HG02623 (cell line): ENCODE data around the gene MOV10.

Source experiments
- ATAC-seq: cut with Tn5 transposase; IDR thresholded peaks from one replicate; pipeline ENCODE4 v1.9.1; 2021; ENCODE audit warnings: moderate library complexity; ENCODE audit not compliant: unreplicated experiment

The MOV10 gene

DNA sequence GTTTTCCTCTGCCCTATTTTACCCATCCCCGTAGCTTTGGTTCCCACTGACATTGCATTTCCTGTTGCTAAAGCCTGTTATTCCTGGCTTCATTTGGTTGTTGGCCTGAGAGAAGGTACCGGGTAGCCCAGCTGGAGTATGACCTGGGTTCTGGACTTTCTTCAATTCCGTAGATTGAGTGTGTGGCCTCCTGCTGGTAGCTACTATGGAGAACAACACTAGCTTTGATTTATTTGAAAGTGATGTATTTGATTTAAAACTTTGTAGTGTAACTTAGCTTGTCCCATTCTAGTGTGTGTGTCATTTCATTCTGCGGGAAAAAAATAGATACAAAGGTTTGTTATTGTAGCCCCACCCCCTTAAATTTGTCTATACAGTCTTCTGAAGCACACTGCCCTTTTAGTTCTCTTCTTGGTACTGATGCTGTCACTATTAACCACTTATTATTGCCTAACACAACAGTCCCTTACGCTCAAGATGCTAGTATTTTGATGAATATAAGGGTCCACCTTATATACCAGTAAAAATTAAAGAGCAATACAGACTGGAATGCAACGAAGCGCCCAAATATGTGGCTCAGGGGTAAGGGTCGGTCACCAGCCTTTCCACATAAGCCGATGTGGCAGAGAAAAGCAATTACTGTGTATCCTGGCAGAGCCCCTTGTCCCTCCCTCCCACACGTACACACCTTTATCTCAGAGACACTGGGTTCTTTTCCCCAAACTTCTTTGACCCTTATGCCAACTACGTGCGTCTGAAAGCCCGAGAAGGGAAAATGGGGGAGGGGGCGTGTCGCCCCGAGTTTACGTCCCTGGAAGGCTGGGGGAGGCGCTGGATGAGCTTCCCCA, 643 bp upstream of the MOV10 start:
- ATAC-seq = peak; percentile 8

- ATAC-seq = peak; percentile 38
Observed at GRCh38 chr1:112674986-112675727, 698 bp downstream of the MOV10 start.

DNA sequence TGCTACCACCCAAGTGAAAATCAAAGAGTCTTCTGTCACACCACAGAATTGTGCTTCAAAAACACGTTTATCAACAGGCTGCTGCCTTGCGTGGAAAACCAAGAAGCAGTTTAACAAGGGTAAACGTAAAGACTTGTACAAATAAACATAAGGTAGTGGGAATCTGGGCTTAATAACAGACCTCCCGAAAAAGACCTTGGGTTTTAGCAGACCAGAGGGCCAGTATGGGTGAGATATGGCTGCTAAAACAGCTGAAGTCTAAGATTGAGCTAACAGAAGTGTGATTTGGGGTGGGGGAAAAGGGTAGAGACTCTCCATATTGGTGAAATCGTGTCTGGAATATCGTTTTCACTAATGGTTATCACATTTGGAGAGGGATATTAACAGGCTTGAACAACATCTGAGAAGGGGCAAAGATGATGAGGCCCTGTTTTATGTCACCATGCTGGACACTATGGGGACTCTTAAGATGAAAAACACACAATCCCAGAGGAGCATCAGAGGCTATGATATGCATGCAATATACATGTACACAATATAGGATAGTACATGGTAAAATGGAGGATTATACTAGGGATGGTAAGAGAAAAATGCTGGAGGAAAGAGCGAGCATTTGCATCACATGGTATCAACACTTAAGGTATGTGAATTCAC, 1.4 kb downstream of the MOV10 start:
- ATAC-seq = no peak

GRCh38 chr1:112676543-112676942, 2.1 kb downstream of the MOV10 start:
- no peak for ATAC-seq

DNA sequence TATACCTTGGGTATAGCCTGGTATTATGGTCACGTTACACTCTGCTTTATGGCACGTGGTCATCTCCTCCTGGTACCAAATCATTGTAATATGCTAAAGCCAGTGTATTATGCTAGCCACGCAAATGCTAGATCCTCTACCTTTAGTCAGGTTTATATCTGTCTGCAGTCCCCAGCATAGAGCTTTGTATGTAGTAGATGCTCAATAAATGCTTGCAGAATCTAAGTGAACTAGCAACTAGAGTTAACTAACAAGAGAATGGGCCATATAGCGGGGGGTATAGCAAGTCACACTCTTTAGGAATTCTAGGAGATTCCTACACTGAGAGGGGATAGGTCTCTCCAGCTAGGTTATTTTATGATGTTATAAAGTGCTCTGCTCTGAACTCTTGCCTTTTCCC, 3.0 kb downstream of the MOV10 start:
- no peak for ATAC-seq

- ATAC-seq = no peak
Observed at GRCh38 chr1:112678605-112679004, 4.1 kb downstream of the MOV10 start.

GRCh38 chr1:112685913-112686312, 11.5 kb downstream of the MOV10 start:
- ATAC-seq = no peak

DNA sequence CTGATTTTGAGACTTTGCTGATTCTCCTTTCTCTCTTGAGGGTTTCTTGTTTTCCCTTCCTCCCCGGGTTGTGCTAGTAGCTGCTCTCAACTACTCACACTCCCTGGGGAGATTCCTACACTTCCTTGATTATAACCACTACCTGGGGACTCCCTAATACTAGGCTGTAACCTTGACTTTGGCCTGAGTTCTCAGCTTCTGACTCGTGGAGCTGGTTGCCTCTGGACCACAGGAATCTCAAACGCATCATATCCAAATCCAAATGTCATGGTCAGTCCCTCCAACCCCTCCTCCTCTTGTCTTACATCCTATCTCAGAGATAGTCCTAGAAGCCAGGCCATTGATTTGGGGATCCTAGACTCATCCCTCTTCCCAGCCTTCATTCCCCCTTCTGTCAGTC, 12.0 kb downstream of the MOV10 start:
- ATAC-seq = no peak

- ATAC-seq = no peak
Observed at GRCh38 chr1:112686835-112687234, 12.4 kb downstream of the MOV10 start.

GRCh38 chr1:112687361-112687760, 12.9 kb downstream of the MOV10 start:
- no peak for ATAC-seq

DNA sequence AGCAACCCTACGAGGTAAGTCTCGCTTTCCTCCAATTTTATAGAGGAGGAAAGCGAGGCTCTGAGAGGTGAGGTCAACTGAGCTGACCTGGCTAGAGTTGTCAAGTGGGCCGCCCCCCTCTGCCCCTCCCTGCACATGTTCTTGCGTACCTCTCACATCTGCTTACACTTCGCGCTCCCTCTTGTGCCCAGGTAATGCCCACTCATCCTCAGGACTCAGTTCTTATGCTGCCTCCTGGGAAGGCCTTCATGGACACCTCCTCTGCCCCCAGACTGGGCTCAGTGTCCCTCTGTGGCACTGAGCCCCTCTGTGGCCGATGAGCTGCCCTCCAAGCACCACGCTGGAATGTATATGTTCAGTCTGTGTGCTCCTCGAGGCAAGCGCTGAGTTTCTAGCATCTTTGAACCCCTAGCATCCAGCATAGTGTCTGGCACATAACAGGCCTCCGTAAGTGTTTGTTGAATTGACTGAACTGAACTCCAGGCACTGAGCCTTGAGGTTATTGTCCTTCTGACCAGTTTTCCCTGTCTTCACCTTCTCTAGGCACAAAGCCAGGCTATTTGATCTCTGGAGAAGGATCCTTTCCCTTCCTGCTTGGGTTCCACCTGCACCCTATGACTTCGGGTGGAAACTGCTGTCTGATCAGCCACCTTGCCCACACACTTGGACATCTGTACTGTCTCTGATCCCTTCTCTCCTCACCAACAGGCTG, 13.5 kb downstream of the MOV10 start:
- ATAC-seq = no peak

DNA sequence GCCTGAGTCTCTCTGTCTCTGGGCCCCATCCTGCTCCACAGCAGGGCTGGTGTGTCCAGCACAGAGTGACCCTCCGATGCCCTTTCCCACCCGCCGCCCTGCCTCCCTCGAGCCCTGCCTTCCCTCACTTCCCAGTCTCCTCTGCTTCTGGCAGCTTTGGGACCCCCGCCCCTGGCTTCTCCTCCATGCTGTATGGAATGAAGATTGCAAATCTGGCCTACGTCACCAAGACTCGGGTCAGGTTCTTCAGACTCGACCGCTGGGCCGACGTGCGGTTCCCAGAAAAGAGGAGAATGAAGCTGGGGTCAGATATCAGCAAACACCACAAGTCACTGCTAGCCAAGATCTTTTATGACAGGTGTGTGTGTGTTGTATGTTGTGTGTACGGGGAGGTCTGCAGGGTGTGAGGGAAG, 14.3 kb downstream of the MOV10 start:
- no peak for ATAC-seq

- ATAC-seq = no peak
Observed at GRCh38 chr1:112689196-112689841, 14.9 kb downstream of the MOV10 start.

DNA sequence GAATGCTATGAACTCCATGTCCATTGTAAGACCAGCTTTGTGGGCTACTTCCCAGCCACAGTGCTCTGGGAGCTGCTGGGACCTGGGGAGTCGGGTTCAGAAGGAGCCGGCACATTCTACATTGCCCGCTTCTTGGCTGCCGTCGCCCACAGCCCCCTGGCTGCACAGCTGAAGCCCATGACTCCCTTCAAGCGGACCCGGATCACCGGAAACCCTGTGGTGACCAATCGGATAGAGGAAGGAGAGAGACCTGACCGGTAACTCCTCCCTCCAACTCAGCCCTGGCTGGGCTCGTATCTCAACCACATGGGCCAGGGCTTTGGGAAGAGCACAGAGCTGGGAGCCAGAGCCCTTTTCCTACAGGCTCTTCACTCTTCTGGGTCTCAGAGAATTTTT, 15.4 kb downstream of the MOV10 start:
- no peak for ATAC-seq

GRCh38 chr1:112692681-112693080, 18.2 kb downstream of the MOV10 start:
- no peak for ATAC-seq

GRCh38 chr1:112693821-112694220, 19.4 kb downstream of the MOV10 start:
- ATAC-seq = no peak

- no peak for ATAC-seq
Observed at GRCh38 chr1:112694363-112694929, 20.0 kb downstream of the MOV10 start.

DNA sequence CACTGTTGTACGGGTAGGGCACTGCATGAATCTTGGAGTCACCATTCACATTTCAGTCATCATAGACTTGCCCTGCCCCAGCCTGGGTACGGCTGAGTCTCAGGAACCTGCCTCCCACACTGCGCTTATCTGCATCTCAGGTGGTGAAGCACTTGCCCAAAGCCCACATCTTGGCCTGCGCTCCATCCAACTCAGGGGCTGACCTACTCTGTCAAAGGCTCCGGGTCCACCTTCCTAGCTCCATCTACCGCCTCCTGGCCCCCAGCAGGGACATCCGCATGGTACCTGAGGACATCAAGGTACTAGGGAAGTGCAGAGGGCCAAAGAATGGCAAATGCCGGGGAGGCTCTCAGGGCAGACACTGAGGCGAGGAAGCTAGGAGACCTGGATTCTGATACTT, 20.8 kb downstream of the MOV10 start:
- ATAC-seq = no peak

GRCh38 chr1:112696578-112697314, 22.3 kb downstream of the MOV10 start:
- no peak for ATAC-seq

- no peak for ATAC-seq
Observed at GRCh38 chr1:112697781-112698201, 23.3 kb downstream of the MOV10 start.
